ENCODE measurements around the gene ARL11.
"Not testable (repeated sequence)": the region's sequence is repeated elsewhere in the genome, so short reads cannot be mapped to it uniquely, and the experiment has no call there.

The ARL11 gene

DNA sequence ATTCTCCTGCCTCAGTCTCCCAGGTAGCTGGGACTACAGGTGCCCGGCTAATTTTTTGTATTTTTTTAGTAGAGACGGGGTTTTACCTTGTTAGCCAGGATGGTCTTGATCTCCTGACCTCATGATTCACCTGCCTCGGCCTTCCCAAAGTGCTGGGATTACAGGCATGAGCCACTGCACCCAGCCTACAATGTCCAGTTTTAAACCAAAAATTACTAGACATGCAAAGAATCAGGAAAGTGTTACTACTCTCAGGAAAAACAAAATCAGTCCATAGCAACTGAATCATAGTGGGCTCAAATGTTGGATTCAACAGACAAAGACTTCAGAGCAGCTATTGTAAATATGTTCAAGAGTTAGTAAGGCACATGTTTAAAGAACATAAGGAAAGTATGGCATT is 16.3 kb upstream of the ARL11 start:
- not testable (repeated sequence) for DNase-seq (ENCODE audit: low read depth)

DNA sequence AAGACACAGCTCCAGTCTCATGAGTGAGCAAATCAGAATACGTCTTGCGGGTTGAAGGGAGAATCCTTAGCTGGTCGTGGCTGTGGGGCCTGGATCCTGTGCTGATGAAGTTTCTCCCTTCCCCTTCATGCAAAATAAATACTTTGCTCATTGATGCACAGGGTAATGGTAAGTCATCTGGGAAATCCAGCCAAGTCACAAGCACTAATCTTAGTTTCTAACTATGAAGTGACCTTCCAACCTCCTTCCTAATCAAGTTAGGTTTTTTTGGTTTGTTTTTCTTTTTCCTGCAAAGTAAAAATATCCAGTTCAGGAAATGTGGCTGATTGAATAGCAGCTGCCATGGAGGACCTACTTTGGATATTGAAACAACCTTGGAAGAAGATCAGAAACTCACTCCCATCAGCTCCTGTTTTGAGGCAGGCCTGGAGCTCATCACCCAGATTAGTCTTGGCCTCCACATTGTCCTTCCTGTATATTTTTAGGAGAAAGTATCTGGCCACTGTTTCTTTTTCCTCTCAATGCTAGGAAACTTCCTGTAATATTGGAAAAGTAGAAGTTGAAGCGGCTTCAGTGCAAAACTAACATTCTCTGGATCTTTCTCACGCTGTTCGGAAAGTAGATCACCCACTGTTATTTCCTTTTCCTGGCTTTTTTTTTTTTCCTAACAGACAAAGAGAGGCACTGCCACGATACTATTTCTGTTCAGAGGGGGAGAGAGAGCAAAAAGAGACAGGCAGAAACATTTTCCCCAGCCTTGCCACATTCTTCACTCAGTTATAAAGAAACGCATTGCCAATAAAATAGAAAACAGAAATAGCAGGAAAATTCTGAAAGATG is 12.3 kb upstream of the ARL11 start:
- DNase-seq (ENCODE audit: low read depth), result no peak

DNA sequence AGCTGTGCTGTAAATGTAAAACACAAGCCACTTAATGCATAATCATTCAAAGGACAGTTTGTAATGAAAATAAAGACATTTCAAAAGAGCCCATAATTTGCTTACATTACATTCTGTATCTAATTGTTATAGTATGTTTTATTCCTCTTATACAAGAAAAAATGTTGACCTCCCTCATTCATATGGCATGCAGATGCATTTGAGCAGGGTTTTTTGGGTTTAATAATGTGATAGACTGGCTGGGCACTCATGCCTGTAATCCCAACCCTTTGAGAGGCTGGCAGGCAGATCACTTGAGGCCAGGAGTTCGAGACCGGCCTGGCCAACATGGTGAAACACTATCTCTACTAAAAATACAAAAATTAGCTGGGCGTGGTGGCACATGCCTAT is 11.6 kb upstream of the ARL11 start:
- DNase-seq (ENCODE audit: low read depth), result no peak

DNA sequence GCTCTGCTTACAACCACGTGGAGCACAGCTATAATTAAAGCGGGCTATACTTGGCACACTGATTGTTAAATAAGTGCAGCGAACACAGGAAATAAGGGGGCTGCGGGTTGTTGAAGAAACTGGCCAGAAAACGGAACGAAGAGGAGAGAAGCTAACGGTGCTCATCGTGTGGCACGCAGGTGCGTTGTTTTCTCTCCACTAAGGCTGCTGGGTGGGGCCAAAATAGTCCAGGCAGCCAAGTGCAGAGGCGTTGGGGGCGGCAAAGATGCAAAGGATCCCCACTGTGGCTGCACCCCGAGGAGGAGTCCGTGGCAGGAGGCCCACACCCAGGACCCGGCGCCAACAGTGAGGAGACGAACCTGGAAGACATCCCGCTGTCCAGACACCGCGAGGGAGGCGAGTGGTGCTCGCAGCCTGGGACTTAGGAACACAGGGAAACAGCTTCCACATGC is 8.1 kb upstream of the ARL11 start:
- no peak for DNase-seq (ENCODE audit: low read depth)

DNA sequence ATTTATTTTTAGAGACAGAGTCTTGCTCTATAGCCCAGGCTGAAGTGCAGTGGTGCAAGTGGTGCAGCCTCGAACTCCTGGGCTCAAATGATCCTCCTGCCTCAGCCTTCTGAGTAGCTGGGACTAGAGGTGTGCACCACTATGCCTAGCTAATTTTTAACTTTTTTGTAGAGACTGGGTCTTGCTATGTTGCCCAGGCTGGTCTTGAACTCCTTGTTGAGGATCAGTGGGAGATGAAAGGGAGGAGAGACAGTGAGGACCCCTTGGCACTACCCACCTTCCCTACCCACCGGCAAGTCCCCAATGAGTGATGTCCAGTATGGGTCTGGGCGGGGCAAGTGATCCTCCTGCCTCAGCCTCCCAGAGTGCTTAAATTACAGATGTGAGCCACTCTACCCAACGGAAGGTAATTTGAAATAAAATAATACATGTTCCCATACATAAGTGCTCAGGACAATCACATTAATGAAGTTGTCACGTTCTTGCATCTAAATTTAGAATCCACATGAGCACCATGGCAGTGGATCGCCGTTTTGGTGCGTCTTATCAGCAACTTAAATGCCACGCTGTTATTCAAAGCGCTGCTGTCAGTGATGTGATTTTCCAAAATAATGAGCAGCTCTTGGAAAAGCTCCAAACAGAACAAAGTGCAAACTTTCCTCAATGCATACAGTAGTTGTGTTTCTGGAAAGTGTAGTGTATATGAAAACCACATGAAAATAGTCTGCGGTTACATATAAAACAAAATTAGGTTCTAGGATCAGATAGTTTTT is 5.9 kb upstream of the ARL11 start:
- no peak for DNase-seq (ENCODE audit: low read depth)

DNA sequence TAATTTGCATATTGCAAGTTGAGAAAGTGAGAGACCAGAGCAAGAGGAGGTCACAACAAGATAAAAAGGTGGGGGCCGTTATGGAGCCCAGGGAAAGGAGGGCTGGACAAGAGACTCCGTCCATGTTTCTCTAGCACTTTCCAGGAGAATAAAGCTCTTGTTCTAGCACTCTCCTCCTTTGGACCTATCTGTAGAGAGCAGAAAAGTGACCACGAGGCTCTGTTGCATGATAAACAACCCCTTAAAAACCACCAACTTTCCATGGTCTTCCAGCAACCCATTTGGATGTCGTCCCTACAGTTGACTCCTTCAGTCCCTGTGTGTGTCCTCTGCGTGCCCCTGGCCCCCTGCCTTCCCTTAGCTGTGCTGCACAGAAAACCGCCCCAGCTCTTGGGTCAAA is 4.1 kb upstream of the ARL11 start:
- DNase-seq (ENCODE audit: low read depth), result no peak

DNA sequence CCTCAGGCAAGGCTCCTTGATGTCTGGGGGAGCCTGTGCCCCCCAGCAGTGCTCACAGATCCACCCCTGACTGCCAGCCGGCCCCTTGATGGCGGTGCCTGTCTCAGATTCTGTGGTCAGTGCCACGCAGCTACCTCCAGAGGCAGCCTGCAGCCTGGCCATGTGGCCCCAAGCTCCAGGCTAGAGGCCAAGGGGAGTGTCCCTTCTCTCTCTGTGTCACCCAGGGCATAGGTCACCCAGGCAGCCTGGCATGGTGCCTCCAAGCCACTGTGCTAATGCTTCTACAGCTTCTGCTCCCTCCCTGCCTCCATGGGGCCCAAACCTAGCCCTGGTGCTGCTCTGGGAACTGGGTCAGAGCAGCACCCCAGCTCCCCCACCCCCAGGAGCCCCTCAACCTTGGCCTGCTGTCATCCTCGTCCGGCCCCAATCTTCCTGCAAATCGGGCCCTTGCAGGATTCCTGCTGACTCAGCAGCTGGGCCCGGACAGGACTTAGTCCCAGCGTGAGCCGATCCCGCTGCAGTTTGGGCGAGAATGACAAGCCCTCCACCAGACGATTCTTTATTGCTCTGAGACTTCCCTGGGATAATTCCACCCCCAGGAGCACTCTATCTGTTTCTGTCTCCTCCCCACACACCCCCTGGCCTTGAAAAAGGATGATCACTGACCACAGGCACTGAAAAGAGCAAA is 2.8 kb upstream of the ARL11 start:
- no peak for DNase-seq (ENCODE audit: low read depth)

DNA sequence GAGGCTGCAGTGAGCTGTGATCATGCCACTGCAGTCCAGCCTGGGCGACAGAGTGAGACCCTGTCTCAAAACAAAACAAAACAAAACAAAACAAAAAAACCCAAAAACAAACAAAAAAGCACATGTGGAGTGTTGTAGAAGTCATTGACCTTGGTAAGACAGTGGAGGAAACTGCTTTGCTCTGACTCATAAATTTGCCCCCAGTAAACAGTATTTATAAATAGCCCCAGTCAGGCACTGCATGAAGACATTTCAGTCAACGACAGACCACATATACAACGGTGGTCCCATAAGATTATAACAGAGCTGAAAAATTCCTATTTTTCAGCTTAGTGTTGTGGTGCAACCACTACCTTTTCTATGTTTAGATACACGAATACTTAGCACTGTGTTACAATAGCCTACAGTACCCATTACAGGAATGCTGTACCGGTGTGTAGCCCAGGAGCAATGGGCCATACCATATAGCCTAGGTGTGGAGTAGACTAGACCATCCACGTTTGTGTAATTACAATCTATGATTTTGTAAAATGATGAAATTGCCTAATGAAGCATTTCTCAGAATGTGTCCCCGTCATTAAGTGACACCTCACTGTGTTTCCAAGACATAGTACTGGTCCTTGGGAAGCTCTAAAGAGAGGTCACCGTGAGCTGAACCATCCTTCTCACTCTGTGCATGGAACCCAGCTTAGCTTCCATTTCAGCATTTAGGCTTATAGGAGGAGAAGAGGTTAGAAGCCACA is 1.1 kb downstream of the ARL11 start:
- no peak for DNase-seq (ENCODE audit: low read depth)

DNA sequence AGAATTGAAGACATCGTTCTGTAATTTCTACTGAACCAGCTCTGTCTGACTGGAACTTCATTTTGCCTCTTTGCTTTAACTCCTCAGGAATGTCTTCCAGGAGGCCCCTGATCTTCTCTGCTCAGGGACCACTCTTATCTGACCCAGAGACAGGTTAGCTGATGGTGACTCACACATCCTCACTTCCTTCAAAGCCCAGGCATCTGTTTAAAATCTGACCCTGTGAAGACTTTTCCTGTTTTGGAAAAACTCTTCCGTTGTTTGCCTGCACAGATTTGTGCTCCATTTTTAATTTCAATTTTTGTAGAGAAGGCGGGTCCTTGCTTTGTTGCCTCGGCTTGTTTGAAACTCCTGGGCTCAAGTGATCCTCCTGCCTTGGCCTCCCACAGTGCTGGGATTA is 1.6 kb downstream of the ARL11 start:
- DNase-seq (ENCODE audit: low read depth), result no peak

DNA sequence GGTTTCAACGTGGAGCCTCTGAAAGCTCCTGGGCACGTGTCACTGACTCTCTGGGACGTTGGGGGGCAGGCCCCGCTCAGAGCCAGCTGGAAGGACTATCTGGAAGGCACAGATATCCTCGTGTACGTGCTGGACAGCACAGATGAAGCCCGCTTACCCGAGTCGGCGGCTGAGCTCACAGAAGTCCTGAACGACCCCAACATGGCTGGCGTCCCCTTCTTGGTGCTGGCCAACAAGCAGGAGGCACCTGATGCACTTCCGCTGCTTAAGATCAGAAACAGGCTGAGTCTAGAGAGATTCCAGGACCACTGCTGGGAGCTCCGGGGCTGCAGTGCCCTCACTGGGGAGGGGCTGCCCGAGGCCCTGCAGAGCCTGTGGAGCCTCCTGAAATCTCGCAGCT is 2.3 kb downstream of the ARL11 start:
- DNase-seq (ENCODE audit: low read depth), result no peak

DNA sequence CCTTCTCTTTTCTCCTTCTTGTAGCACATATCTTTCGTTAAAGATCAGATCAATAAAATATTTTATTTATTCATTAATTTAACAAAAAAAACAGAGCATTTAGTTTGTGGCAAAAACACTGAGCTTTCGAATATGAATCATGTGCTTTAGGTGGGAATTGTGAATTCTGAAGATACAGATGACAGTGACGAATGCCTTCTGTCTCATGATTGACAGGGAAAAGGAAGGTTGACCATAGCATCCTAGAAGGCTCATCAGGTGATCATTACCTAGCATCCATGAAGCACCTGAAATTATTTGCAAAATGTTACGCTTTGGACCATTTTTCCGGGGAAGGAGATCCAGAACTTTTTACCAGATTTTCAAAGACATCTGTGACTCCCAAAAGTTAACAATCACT is 3.8 kb downstream of the ARL11 start:
- no peak for DNase-seq (ENCODE audit: low read depth)

DNA sequence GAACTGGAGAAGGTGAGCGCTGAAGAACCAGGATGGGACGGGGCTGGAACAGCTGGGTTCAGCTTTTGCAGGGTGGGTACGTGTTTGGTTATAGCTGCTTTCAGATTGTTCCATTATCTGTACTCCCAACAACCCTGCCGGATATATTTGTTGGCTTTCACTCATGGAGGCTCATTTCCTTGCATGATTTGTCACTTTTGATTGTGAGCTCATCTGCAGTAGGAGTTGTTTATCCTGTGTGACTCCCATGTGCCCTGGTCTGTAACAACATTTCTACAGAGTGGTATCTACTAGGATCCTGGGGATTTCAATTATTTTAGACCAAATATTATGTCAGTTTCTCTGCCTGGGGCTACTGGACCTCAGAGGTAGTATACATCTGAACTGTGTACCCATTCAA is 5.4 kb downstream of the ARL11 start:
- no peak for DNase-seq (ENCODE audit: low read depth)

DNA sequence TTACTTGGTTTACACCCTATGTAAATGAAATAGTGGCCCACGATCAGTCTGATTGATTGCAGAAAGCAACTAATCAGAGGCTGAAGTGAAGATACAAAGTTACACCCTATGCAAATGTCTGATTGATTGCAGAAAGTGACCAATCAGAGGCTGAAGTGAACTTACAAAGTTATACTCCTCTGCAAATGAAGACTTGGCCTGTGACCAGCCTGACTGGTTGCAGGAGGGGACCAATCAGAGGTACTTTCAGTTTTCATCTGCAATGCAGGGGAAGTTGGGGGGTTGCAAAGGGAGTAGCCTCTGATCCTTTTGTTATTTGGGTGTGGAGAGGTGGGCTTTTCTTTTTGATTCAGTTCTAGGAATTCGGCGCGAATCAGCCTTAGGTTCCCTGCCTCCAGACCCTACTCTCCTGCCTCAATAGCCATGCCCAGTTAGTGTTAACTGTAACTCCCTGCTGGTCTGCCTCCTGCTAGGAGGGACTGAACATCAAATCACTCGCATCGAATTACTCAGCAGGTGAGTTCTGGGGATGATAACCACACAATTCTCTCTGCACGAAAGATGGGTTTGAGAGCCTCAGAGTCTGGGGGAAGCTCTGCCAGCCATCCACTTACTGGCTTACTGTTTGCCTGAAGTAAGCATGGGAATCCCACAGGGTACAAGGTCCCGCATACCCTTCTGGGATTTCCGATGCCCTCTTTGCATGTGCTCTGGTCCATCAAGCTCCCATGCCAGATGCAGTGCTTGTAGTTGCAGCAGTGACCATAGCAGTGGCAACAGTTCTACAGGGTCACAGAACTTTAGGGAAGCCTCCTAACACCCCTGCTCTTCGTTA is 7.5 kb downstream of the ARL11 start:
- DNase-seq (ENCODE audit: low read depth), result no peak

DNA sequence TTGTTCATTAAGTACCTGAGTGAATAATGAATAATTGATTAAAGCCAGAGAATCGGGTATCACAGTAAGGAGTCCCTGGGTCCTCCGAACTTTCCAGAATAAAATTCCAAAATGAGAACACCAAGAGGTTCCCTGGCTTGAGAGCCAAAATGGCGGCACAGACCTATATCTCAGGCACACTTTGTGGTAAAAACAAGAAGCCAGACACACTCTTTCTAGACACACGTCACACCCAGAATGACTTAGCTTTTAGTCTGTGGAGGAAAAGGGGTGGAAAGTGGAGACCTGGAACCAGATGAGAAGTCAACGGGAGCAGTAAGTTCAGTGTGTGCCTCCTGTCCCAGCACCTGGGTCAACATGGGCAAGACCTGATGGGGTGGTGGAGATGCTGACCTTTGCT is 8.4 kb downstream of the ARL11 start:
- DNase-seq (ENCODE audit: low read depth), result no peak

DNA sequence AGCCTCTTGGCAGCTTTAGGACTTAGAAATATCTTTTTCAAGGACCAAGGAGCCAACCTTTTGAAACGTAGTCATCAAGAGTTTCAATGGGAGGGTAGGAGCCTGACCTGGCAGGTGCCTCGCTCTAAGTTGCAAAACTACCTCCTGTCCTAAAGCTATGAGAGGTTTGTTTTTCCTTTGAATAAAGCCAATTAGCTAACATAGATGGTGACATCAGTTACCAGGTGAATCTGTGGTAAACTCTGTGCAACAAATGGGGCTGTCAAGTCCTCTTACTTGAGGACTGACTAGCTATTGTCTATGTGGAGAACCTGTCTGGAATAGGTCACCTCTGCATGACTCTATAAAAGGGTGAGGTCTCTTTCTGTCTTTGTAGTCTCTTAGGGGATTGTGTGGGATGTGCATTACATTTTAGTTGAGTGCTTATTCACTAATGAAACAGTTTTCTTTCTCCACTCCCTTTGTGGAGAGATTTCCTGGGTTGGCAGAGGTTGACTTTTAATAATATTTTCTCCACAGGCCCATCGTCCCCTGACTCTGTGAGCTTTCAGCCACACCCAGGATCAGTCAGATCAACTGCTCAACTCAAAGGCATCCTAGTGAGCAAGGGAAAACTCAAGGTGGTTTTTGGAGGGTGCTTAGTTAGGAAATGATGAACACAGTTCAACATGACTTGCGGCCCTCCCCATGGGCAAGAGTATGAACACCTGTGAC is 9.9 kb downstream of the ARL11 start:
- no peak for DNase-seq (ENCODE audit: low read depth)

DNA sequence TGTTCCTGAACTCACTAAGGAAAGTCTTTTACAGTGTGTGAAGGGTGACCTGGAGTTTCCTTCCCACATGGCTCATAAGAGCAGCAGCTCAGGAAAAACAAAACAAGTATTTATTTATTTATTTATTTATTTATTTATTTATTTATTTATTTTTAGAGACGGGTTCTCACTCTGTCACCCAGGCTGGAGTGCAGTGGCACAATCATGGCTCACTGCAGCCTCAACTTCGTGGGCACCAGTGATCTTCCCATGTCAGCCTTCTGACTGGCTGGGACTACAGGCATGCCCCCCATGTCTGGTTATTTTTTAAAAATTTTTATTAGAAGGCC is 10.4 kb downstream of the ARL11 start:
- DNase-seq (ENCODE audit: low read depth), result no peak

DNA sequence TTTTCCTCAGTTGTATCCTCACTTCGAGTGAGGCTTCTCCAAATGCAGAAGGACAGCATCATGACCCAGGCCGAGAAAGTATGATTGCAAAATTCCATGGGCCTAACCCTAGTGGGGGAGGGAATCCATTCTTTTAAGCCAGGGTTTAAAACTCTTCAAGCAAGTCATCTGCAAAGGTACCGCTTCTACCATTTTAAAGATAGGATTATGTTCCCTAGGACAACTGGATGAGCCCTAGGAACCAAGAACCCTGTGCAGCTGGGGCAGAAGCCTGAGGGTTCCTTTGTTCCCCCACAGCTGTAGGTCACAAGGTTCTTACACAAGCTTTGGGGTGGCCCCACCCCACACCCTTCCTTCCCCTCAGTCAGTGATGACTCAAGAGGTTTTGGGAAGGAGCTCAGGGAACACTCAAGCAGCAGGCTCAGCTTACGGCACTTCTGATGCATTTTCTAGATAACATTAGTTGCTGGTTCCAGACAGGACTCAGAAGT is 13.5 kb downstream of the ARL11 start:
- no peak for DNase-seq (ENCODE audit: low read depth)

DNA sequence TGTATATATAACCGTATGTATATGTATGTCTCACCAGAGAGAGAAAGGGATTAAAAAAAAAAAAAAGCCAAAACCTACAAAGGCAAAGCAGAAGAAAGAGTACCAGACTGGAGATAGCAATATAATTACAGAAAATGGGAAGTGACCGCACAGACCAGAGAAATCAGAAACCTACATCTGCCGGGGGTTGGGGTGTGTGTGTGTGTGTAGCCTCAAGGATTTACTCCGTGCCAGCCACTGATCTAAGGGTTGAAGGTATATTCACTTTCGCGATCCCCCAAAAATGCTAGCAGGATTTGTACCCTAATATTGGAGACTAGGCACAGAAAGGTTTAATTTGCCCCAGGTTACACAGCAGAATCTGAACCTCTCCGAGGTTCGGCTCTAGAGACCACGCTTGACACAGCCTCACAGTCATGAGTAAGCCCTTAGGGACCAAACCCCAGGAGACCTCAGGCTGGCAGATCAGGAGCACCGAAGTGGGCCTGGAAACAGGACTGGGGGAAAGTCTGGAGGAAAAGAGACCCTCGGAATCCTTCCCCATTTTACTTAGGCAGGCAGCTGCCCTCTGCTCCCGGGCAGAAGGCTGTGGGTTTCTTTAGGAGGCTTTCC is 14.8 kb downstream of the ARL11 start:
- no peak for DNase-seq (ENCODE audit: low read depth)

DNA sequence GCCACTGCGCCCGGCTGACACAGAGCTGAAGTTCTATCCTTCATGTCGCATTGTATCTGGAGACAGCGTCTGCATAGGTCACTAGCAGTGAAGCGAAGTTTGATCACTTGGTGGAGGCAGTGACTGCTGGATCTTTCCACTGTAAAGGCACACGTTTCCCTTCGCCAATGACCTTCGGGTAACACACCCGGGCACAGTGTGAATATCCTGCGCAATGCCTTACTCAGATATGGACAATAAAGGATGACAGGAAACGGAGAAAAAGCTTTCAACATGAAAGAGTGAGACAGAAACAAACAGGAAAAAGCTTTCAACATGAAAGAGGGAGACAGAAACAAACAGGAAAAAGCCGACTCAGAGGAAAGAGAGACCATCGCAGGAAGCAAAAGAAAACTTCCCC is 17.1 kb downstream of the ARL11 start:
- DNase-seq (ENCODE audit: low read depth), result no peak

DNA sequence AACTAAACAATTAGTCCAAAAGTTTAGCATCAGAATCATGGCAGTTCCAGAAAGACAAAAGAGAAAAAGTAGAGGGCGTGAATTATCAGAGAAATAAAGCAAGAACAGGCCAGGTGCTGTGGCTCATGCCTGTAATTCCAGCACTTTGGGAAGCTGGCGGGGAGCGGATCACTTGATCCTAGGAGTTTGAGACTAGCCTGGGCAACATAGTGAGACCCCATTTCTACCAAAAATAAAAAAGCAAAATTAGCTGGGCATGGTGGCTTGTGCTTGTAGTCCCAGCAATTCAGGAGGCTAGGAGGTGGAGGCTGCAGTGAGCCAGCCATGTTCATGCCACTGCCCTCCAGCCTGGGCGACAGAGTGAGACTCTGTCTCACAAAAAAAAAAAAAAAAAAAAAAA is 18.4 kb downstream of the ARL11 start:
- DNase-seq (ENCODE audit: low read depth), result no peak
